Embryonic facial prominence (tissue), 1 donor: ENCODE measurements around the gene GPC3.

Experiments
- DNase-seq: peaks from one replicate; pipeline ENCODE4 v3.0.0-alpha.2; 2016; ENCODE audit errors: extremely low spot score

Gene GPC3

DNA sequence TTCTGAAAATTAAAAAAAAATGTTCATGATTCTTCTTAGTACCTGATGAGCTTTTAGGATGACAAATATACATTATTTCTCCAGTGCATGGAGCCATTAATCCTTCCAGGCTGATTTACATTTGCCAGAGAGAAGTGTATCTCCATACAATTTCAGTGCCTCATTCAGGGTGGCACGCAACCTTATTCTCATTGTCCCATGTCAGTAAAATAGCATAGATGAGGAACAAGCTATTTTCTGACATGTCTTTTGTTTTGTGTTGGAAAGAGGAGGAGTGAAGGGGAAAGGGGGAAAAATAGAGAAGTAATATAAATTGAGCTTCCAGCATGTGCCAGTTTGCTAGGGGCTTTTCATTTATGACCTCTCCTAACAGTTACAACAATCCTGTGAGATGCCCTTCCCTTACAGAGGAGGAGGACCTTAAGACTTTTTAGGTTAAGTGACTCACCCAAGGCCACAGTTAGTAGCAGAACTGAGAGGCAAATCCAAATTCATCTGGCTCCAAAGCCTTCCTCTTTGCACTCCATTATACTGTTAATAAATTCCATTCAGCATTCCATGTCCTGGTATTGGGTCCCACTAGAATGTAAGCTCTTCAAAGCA is 295.3 kb downstream of the GPC3 start:
- no peak for DNase-seq

GRCh38 chrX:133685822-133686221 is 299.6 kb downstream of the GPC3 start:
- no peak for DNase-seq

GRCh38 chrX:133681897-133682296 is 303.5 kb downstream of the GPC3 start:
- no peak for DNase-seq

GRCh38 chrX:133681421-133681820 is 304.0 kb downstream of the GPC3 start:
- DNase-seq, result no peak

DNA sequence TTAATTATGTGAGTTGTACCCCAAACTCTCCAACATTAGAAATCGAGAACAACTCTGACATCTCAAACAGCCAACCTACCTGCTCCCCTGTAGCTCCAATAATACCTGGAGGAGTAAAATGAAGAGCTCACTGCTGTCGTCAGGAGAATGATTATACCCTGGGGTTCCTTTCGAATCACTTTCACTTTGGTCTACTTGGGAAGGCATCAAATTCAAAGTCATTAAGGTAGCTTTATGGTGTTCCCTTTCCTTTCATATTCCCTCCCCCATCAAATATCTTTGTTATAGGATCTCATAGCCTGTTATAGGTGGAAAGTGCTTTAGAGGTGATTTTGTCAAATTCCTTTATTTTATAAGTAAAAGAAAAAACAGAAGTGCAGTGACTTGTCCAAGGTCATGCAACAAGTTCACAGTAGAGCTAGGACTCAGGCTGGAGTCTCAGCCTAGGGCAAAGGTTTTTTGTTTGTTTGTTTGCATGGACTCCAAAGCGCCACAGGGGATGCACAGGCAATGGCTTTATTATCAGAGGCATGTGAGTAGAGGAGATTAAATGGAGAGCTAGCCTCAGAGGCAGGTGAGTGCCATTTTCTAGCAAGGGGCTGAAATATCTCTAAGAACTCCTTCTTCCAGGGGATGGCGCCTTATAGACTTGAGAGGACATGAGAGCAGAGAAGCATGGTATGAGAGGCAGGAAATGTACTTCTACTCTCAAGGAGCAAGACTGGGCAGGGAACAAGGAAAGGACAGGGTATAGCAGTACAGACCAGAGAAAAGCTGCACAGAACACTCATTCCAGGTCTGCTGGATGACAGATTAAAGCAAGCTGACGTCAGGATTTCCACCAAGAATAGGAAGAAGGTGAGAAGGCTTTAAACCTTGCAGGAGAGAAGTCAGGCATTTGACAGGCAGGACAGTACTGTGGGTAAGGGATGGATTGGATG is 308.0 kb downstream of the GPC3 start:
- no peak for DNase-seq

GRCh38 chrX:133676344-133677122 is 308.9 kb downstream of the GPC3 start:
- no peak for DNase-seq

- no peak for DNase-seq
Observed at GRCh38 chrX:133674726-133675470, 310.5 kb downstream of the GPC3 start.

GRCh38 chrX:133670383-133670782 is 315.0 kb downstream of the GPC3 start:
- DNase-seq, result peak; percentile 28

- no peak for DNase-seq
Observed at GRCh38 chrX:133669214-133669613, 316.2 kb downstream of the GPC3 start.

DNA sequence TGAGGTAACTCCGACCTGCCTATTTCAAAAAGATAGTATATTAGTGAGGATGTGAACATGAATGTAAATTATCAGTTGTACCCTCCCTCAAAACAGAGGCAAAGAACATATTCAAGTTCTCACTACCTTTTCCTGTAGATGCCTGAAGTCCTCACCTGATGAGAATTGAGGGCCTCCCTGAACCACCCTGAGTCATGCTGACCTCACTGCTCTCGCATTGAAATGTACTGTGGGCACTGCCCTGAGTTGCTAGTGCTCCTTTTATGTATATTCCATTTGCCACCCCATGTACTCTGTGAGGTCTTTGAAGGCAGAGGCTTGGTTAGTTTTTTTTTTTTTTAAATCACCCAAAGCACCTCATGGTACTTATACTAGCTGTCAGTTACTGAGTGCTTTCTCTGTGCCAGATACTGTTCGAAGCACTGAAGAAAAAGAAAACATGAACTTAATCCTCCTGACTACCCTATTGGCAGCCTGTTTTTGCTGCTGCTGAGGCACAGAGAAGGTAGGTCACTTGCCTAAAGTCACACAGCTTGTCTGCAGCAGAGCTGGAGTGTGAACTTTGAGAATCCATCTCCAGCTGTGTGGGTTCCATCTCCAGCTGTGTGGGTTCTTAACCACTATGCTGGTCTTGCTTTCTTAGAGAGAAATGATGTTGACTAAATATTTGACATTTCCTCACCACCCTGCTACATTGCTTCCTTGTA is 317.0 kb downstream of the GPC3 start:
- DNase-seq, result no peak

GRCh38 chrX:133666256-133666655 is 319.1 kb downstream of the GPC3 start:
- no peak for DNase-seq

DNA sequence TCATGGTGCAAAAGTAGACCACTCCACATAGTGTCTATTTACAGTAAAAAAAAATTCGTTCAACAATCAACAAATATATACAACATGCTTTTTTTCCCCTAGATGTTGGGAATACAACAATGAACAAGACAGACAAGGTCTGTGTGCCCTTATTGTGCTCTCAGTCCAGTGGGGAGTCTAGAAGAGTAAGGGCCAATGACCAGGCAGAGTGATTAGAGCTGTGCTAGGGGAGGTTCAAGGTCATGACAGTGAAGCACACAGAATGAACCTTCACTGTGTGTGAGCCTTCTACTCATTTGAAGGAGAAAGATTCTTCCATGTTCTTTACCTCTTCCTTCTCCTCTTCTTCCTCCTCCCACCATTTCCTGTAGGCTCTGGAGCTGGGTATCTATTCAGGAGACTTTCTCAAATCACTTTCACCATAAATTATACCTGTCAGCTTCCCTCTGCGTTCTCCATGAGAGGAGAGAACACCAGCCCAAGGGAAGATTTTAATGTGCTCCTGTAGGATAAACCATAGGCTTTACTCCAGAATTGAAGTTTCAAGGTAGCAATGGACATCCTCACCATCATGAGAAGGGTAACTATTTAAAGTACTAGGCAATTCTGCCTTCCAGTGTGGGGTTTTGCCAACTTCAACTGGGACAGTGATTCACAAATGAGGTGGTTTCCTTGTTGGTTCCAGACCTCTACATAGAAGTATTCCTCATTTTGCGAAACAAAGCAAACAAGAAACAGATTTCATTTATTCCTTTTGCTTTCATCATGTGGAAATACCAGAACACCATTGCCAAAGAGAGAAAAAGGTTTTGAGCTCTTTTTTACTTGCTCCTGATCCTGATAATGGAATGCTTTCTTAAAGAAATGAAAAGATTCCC is 323.2 kb downstream of the GPC3 start:
- no peak for DNase-seq

DNA sequence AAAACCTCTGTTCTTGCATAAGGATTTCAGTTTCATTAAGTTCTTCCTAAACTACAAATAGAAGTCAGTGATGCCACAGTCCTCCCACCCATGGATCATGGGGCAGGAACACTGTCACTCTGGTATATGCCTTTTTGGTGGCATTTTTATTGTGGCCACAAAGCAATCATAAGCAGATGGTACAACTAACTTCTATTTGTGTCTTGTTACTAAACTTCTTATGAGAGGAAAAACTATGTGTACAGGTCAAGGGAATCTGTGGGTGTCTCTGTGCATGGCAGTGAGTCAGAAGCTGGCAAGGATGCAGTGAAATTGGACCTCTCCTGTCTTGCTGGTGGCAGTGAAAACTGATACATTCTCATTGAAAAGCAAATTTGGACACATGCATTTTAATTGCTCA is 325.1 kb downstream of the GPC3 start:
- no peak for DNase-seq

DNA sequence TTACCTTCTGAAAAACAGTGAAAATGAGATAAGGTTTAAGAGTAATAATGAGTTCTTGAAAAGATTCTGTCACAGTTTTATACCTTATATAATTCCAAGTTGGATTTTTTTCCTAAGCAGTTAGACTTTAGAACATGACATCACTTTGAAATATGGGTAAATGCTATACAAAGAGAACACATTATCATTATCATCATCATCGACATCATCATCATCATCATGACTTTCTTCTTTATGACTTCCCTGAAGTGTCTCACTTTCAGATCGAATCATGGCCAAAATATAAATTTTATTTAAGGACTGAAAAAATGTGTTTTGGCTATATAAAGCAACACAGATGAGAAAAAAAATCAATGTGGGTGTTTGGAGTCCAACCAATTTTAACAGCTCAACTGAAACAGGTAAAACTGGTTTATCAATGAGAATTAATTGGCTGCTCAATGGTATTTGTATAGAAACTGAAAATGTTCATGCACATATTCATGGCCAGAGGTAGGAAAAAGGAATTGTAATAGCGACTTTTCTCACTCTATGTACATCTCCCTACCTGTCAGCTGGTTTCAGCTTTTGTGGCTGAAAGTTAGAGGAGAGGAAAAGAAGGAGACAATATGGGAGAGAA is 327.0 kb downstream of the GPC3 start:
- no peak for DNase-seq

GRCh38 chrX:133655275-133656265 is 329.8 kb downstream of the GPC3 start:
- DNase-seq, result no peak

GRCh38 chrX:133654811-133655210 is 330.6 kb downstream of the GPC3 start:
- DNase-seq, result no peak

- no peak for DNase-seq
Observed at GRCh38 chrX:133653358-133653757, 332.0 kb downstream of the GPC3 start.

DNA sequence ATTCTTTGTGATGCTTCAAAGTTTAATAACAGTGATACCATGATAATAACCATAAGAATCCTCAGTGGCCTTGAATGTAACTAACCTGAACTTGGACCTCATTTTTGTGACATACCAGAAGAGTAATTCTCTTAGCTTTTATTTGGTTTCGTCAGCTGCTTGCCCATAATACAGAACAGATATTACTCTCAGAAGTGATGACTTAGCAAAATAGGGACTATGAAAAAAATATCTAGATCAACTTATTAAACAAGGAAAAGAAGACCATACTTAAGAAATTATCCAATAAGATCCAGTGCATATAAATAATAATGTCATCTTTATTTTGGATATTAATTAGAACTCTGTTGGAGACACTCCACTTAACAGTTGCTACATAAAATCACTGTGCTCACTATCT is 333.2 kb downstream of the GPC3 start:
- DNase-seq, result no peak
